Type B pancreatic cell (in vitro differentiated cells): ENCODE data around the gene DACT3. TPM values are rescaled to one million over a fixed set of nuclear protein-coding genes. Genes with fewer than 3 reads are reported as not detected.

ENCODE experiments used
- DNase-seq: peaks from one replicate; pipeline ENCODE4 v3.0.0; 2021; ENCODE audit warnings: mixed read lengths; ENCODE audit not compliant: unreplicated experiment; ENCODE audit errors: extremely low spot score
- H3K27ac Mint-ChIP-seq: 2 replicates; pipeline ENCODE4 v1.8.0; 2021; ENCODE audit warnings: mild to moderate bottlenecking, mixed read lengths
- H3K27me3 Mint-ChIP-seq: 2 replicates; pipeline ENCODE4 v1.8.0; 2021; ENCODE audit warnings: mixed read lengths
- H3K36me3 Mint-ChIP-seq: 2 replicates; pipeline ENCODE4 v1.8.0; 2021; ENCODE audit warnings: mixed read lengths
- H3K4me1 Mint-ChIP-seq: one replicate; pipeline ENCODE4 v1.8.0; 2021; ENCODE audit warnings: mixed read lengths; ENCODE audit not compliant: unreplicated experiment
- H3K4me3 Mint-ChIP-seq: 2 replicates; pipeline ENCODE4 v1.8.0; 2021; ENCODE audit warnings: mild to moderate bottlenecking, mixed read lengths
- H3K9me3 Mint-ChIP-seq: 2 replicates; pipeline ENCODE4 v1.8.0; 2021; ENCODE audit warnings: mixed read lengths
- total RNA-seq: library from RNA; stranded (reverse); gene quantifications from 2 replicates; pipeline ENCODE4 v1.2.1, GENCODE V29; 2021; ENCODE audit warnings: low replicate concordance
- TF ChIP-seq, protein P1 (sequence below): fragments of 200-600 bp; sonication (generic); conservative IDR thresholded peaks from 2 replicates; pipeline ENCODE4 v1.5.0; 2021; ENCODE audit warnings: antibody characterized with exemption, mild to moderate bottlenecking

The DACT3 gene
- total RNA-seq, 1 donor from 2014 or later = 24.5 TPM

GRCh38 chr19:46697204-46697960 lies 36.4 kb upstream of the DACT3 start:
- Mint-ChIP-seq H3K36me3 (peaks cover 21% of the 10 kb centered on the region), H3K27ac (peak overlapping the region; percentile 42), H3K4me3 (peak overlapping the region; percentile 28), H3K9me3 (no peaks in the 10 kb centered on the region), H3K27me3 (no peaks in the 10 kb centered on the region), H3K4me1 (peaks cover 4% of the 10 kb centered on the region)
- DNase-seq = peak; percentile 88
- TF ChIP-seq, protein P1, sequence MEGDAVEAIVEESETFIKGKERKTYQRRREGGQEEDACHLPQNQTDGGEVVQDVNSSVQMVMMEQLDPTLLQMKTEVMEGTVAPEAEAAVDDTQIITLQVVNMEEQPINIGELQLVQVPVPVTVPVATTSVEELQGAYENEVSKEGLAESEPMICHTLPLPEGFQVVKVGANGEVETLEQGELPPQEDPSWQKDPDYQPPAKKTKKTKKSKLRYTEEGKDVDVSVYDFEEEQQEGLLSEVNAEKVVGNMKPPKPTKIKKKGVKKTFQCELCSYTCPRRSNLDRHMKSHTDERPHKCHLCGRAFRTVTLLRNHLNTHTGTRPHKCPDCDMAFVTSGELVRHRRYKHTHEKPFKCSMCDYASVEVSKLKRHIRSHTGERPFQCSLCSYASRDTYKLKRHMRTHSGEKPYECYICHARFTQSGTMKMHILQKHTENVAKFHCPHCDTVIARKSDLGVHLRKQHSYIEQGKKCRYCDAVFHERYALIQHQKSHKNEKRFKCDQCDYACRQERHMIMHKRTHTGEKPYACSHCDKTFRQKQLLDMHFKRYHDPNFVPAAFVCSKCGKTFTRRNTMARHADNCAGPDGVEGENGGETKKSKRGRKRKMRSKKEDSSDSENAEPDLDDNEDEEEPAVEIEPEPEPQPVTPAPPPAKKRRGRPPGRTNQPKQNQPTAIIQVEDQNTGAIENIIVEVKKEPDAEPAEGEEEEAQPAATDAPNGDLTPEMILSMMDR = no peak

DNA sequence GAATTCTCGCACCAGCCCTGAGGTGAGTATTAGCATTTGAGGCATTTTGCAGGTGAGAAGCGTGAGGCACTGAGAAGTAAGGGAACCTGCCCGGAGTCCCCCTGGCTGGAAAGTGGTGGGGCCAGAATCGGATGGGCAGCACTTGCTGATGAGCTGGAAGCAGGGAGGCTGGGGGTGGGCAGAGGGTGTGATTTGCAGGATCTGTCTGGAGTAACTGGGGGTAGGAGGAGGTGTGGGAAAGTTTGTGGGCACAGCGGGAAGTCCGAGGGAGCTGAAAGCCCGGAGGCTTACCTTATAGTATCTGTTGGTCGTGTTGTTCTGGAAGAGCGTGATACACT lies 35.9 kb upstream of the DACT3 start:
- no peak for DNase-seq
- Mint-ChIP-seq H3K27me3 (no peaks in the 10 kb centered on the region), H3K4me1 (peaks cover 4% of the 10 kb centered on the region), H3K27ac (peak overlapping the region; percentile 42), H3K9me3 (no peaks in the 10 kb centered on the region), H3K4me3 (peak overlapping the region; percentile 18), H3K36me3 (peaks cover 26% of the 10 kb centered on the region)
- TF ChIP-seq, protein P1 = no peak

- Mint-ChIP-seq H3K27ac (no peak overlapping the region), H3K4me3 (no peak overlapping the region), H3K27me3 (no peaks in the 10 kb centered on the region), H3K9me3 (no peaks in the 10 kb centered on the region), H3K36me3 (peaks cover 31% of the 10 kb centered on the region), H3K4me1 (peaks cover 4% of the 10 kb centered on the region)
- TF ChIP-seq, protein P1 = no peak
- no peak for DNase-seq
Measured at GRCh38 chr19:46696052-46696451, 35.1 kb upstream of the DACT3 start.

DNA sequence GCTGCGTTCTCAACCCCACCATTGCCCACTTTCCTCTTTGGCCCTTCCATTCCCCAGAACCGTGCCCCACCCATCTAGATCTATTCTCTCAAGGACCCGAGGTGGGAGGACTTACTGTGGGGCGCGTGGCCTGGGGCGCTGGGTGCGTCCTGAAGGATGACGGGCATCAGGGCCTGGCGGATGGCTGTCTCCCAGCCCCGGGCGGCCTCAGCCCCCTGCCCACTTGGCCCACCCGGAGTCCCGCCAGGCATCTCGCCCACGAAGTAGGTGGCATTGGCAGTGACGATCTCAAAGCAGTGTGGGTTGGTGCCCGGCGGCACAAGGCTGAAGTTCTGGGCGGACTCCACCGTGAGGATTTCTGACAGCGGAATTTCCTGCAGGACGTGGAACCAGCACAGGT lies 32.8 kb upstream of the DACT3 start:
- Mint-ChIP-seq H3K27ac (no peak overlapping the region), H3K27me3 (no peaks in the 10 kb centered on the region), H3K4me1 (peaks cover 4% of the 10 kb centered on the region), H3K36me3 (peaks cover 37% of the 10 kb centered on the region), H3K4me3 (no peak overlapping the region), H3K9me3 (no peaks in the 10 kb centered on the region)
- DNase-seq = no peak
- TF ChIP-seq, protein P1 = no peak

DNA sequence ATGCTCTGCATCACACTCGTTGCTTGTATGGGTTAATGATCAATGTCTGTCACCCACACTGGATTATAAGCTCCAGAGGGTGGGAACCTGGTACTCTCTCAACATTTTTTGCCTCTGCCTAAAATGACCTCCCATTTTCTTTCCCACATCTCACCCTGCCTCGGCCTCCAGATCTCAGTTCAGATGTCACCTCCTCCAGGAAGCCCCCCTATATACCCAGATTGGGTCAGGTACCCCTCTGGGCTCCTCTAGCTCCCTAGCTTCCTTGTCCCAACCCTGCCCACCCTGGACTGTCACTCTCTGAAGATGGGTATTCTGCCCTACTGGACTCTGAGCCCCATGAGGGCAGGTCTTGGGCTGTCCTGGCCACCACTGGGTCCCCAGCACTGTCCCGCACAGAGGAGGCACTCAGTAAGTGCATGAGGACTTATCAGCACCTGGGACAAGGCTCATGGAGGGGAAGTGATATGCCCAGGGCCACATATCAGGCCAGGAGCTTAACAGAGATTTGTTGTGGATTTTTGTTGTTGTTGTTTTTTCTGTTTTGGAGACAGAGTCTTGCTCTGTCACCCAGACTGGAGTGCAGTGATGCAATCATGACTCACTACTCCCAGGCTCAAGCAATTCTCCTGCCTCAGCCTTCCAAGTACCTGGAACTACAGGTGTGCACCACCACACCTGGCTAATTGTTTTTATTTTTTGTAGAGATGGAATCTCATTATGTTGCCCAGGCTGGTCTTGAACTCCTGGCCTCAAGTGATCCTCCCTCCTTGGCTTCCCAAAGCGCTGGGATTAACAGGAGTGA lies 32.1 kb upstream of the DACT3 start:
- Mint-ChIP-seq H3K9me3 (no peaks in the 10 kb centered on the region), H3K36me3 (peaks cover 37% of the 10 kb centered on the region), H3K27me3 (no peaks in the 10 kb centered on the region), H3K4me1 (peaks cover 4% of the 10 kb centered on the region), H3K27ac (no peak overlapping the region), H3K4me3 (no peak overlapping the region)
- TF ChIP-seq, protein P1 = no peak
- DNase-seq = no peak
